Measurements from ENCODE around the gene TDRD9.

TDRD9 gene

DNA sequence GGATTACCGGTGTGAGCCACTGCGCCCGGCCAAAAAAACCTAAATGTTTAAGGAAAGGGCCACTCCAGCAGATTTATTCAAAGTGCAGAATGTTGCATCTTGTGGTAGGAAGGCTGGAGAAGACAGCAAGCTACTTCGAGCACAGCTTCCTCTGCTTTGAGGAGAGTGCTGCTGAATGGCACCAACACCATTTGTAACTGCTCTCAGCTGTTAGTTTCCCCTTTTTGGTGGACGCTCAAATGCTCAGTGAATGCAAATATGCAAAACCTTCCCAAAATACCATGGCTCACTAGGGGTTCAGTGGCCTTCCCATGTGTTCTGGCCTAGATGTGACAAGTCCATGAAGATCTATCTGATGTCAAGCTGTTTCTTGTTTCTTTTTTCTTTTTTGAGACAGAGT lies 2.9 kb upstream of the TDRD9 start:
- TF ChIP-seq FOXM1 (IDR thresholded peaks at IDR 0.05; ENCODE audit: borderline replicate concordance, low read depth) (no peak), TEAD4 (IDR thresholded peaks at IDR 0.05) (no peak), RAD21 (IDR thresholded peaks at IDR 0.05; ENCODE audit: low read depth) (no peak), TCF12 (IDR thresholded peaks at IDR 0.05; ENCODE audit: low read depth) (no peak), TAF1 (IDR thresholded peaks at IDR 0.05; ENCODE audit: low read depth) (no peak), ZBTB7A (IDR thresholded peaks at IDR 0.05; ENCODE audit: low read depth) (no peak), EP300 (IDR thresholded peaks at IDR 0.05; ENCODE audit: borderline replicate concordance) (no peak), CREB1 (IDR thresholded peaks at IDR 0.05; ENCODE audit: low read depth) (no peak), NFIC (IDR thresholded peaks at IDR 0.05) (no peak), YY1 (IDR thresholded peaks at IDR 0.05; ENCODE audit: low read depth) (no peak), CEBPB (IDR thresholded peaks at IDR 0.05) (no peak), EGR1 (IDR thresholded peaks at IDR 0.05) (no peak)
- TF ChIP-seq, protein P1, sequence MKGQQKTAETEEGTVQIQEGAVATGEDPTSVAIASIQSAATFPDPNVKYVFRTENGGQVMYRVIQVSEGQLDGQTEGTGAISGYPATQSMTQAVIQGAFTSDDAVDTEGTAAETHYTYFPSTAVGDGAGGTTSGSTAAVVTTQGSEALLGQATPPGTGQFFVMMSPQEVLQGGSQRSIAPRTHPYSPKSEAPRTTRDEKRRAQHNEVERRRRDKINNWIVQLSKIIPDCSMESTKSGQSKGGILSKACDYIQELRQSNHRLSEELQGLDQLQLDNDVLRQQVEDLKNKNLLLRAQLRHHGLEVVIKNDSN (IDR thresholded peaks at IDR 0.05): no peak
- TF ChIP-seq, protein P2, sequence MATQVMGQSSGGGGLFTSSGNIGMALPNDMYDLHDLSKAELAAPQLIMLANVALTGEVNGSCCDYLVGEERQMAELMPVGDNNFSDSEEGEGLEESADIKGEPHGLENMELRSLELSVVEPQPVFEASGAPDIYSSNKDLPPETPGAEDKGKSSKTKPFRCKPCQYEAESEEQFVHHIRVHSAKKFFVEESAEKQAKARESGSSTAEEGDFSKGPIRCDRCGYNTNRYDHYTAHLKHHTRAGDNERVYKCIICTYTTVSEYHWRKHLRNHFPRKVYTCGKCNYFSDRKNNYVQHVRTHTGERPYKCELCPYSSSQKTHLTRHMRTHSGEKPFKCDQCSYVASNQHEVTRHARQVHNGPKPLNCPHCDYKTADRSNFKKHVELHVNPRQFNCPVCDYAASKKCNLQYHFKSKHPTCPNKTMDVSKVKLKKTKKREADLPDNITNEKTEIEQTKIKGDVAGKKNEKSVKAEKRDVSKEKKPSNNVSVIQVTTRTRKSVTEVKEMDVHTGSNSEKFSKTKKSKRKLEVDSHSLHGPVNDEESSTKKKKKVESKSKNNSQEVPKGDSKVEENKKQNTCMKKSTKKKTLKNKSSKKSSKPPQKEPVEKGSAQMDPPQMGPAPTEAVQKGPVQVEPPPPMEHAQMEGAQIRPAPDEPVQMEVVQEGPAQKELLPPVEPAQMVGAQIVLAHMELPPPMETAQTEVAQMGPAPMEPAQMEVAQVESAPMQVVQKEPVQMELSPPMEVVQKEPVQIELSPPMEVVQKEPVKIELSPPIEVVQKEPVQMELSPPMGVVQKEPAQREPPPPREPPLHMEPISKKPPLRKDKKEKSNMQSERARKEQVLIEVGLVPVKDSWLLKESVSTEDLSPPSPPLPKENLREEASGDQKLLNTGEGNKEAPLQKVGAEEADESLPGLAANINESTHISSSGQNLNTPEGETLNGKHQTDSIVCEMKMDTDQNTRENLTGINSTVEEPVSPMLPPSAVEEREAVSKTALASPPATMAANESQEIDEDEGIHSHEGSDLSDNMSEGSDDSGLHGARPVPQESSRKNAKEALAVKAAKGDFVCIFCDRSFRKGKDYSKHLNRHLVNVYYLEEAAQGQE (IDR thresholded peaks at IDR 0.05; ENCODE audit: low read depth): no peak
- TF ChIP-seq, protein P3, sequence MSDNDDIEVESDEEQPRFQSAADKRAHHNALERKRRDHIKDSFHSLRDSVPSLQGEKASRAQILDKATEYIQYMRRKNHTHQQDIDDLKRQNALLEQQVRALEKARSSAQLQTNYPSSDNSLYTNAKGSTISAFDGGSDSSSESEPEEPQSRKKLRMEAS (IDR thresholded peaks at IDR 0.05): no peak

DNA sequence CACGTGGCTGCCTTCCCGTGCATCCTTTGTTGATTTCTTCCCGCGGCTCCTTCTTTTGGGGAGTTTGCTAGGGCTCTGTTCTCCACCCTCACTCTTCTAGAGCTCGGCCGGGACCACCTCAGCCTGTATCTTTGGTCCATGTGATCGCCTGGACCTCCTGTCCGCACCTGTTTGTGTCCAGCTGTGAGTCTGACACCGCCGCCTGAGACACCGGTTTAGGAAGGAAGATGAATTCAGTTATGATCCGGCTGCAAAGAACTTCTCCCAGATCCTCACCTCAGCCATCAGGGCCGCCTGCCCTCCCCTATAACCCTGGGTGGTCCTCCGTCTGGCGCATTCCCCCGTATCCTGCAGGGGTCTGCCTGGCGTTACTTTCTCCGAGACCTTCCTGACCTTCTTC lies 690 bp upstream of the TDRD9 start:
- TF ChIP-seq, protein P1 (IDR thresholded peaks at IDR 0.05): no peak
- TF ChIP-seq EP300 (IDR thresholded peaks at IDR 0.05; ENCODE audit: borderline replicate concordance): no peak
- TF ChIP-seq YY1 (IDR thresholded peaks at IDR 0.05; ENCODE audit: low read depth): no peak
- no peak for TF ChIP-seq NFIC (IDR thresholded peaks at IDR 0.05)
- no peak for TF ChIP-seq ZBTB7A (IDR thresholded peaks at IDR 0.05; ENCODE audit: low read depth)
- TF ChIP-seq RAD21 (IDR thresholded peaks at IDR 0.05; ENCODE audit: low read depth): no peak
- no peak for TF ChIP-seq EGR1 (IDR thresholded peaks at IDR 0.05)
- TF ChIP-seq TCF12 (IDR thresholded peaks at IDR 0.05; ENCODE audit: low read depth): no peak
- TF ChIP-seq, protein P3 (IDR thresholded peaks at IDR 0.05): no peak
- no peak for TF ChIP-seq FOXM1 (IDR thresholded peaks at IDR 0.05; ENCODE audit: borderline replicate concordance, low read depth)
- TF ChIP-seq CREB1 (IDR thresholded peaks at IDR 0.05; ENCODE audit: low read depth): no peak
- TF ChIP-seq CEBPB (IDR thresholded peaks at IDR 0.05): no peak
- TF ChIP-seq TEAD4 (IDR thresholded peaks at IDR 0.05): no peak
- TF ChIP-seq, protein P2 (IDR thresholded peaks at IDR 0.05; ENCODE audit: low read depth): no peak
- no peak for TF ChIP-seq TAF1 (IDR thresholded peaks at IDR 0.05; ENCODE audit: low read depth)

DNA sequence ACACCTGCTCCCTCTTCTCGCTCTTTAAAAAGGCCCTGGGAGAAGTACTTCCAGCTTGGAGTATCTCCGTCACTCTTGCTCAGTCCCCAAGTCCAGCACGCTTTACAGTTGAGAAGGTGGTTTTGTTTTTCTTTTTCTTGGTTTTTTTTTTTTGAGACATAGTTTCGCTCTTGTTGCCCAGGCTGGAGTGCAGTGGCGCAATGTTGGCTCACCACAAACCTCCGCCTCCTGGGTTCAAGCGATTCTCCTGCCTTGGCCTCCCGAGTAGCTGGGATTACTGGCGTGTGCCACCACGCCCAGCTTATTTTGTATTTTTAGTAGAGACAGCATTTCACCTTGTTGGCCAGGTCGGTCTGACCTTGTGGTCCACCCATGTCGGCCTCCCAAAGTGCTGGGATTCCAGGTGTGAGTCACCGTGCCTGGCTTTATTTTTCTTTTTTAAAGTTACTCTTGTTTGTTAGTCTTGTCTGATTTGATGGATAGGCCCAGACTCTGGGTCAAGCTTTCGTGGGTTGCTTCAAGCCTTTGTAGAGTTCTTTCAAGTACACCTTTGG lies 1.9 kb downstream of the TDRD9 start:
- no peak for TF ChIP-seq FOXM1 (IDR thresholded peaks at IDR 0.05; ENCODE audit: borderline replicate concordance, low read depth)
- no peak for TF ChIP-seq ZBTB7A (IDR thresholded peaks at IDR 0.05; ENCODE audit: low read depth)
- no peak for TF ChIP-seq TEAD4 (IDR thresholded peaks at IDR 0.05)
- no peak for TF ChIP-seq NFIC (IDR thresholded peaks at IDR 0.05)
- TF ChIP-seq TAF1 (IDR thresholded peaks at IDR 0.05; ENCODE audit: low read depth): no peak
- TF ChIP-seq, protein P1 (IDR thresholded peaks at IDR 0.05): no peak
- no peak for TF ChIP-seq YY1 (IDR thresholded peaks at IDR 0.05; ENCODE audit: low read depth)
- TF ChIP-seq RAD21 (IDR thresholded peaks at IDR 0.05; ENCODE audit: low read depth): no peak
- no peak for TF ChIP-seq EP300 (IDR thresholded peaks at IDR 0.05; ENCODE audit: borderline replicate concordance)
- no peak for TF ChIP-seq EGR1 (IDR thresholded peaks at IDR 0.05)
- TF ChIP-seq, protein P2 (IDR thresholded peaks at IDR 0.05; ENCODE audit: low read depth): no peak
- TF ChIP-seq TCF12 (IDR thresholded peaks at IDR 0.05; ENCODE audit: low read depth): no peak
- TF ChIP-seq CEBPB (IDR thresholded peaks at IDR 0.05): no peak
- TF ChIP-seq, protein P3 (IDR thresholded peaks at IDR 0.05): no peak
- TF ChIP-seq CREB1 (IDR thresholded peaks at IDR 0.05; ENCODE audit: low read depth): no peak
